ENCODE data around the gene LGALSL.

DNA sequence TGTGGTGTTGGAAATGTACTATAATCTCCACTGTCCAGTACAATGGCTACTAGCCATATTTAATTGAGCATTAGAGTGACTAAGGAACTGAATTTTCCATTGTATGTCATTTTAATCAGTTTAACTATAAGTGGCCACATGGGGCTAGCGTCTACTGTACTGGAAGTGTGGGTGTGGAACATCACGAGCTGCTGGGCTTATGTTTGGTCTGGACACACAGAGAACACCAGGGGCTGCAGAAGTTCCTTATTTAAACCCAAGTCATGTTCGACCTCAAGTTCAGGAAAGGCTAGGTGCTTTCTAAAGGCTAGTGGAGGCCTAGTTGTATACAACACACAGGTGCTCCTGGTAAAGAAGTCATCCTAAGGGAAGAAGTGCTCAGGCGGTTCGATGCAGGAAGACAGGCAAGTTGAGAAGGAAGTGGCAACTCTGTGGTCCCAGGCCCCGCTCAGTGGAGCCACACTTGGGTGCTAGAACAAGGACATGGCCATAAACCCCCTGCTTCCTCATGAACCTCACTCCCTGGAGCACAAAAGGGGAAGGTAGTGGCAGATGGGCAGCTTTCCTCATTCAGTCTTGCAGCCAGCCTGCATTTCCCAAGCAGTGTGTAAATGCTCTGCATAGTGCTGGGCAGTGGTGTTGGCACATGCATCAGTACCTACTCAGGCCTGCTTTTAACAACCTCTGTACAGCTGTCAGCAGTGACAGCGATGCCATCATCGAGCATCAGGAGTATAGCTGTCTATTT, 13.3 kb downstream of the LGALSL start:
- no peak for TF ChIP-seq GATA2 (IDR thresholded peaks at IDR 0.05; ENCODE audit: low read depth, low read length)
- no peak for TF ChIP-seq GATA3 (IDR thresholded peaks at IDR 0.05; ENCODE audit: low read depth, low read length)

Measured in SH-SY5Y (cell line).